OCI-LY7 (cell line): ENCODE data around the gene DPF3. TPM values are rescaled to one million over a fixed set of nuclear protein-coding genes. Genes with fewer than 3 reads are reported as not detected.

ENCODE experiments used
- BruUV-seq: library from RNA; stranded (reverse); fragments of 400-500 nt; replicated peaks from 2 replicates; lab custom pipeline; 2021; lab: Mats Ljungman, UMichigan
- CTCF ChIA-PET: fragments of 300-600 bp; sonication (Branson Sonifier 250); formaldehyde crosslinking; loops from one replicate; lab custom pipeline; 2022; ENCODE audit warnings: antibody characterized with exemption; ENCODE audit not compliant: unreplicated experiment; lab: Charles Lee
- POLR2A ChIA-PET: fragments of 300-600 bp; sonication (Branson Sonifier 250); formaldehyde crosslinking; loops from one replicate; lab custom pipeline; 2022; ENCODE audit warnings: antibody characterized with exemption; lab: Charles Lee
- DNase-seq: peaks from one replicate; pipeline ENCODE4 v3.0.0-alpha.2; 2015; ENCODE audit warnings: low spot score
- H2AFZ ChIP-seq: fragments of 200-600 bp; sonication (generic), shearing (Covaris generic); 2 replicates; pipeline ENCODE4 v1.6.1; 2014; ENCODE audit warnings: mild to moderate bottlenecking, antibody characterized with exemption, low read length, moderate library complexity
- H3K27ac ChIP-seq: fragments of 200-600 bp; sonication (generic); 2 replicates; pipeline ENCODE4 v1.5.1; 2014; ENCODE audit warnings: mixed run types, low read depth, mild to moderate bottlenecking, moderate library complexity, low read length, inconsistent platforms; ENCODE audit not compliant: poor library complexity, severe bottlenecking
- H3K36me3 ChIP-seq: fragments of 200-600 bp; sonication (generic); 2 replicates; pipeline ENCODE4 v1.6.1; 2014; ENCODE audit warnings: mild to moderate bottlenecking, antibody characterized with exemption, low read length, moderate library complexity, mixed read lengths; ENCODE audit not compliant: insufficient read depth
- H3K4me1 ChIP-seq: fragments of 200-600 bp; sonication (generic); 2 replicates; pipeline ENCODE4 v1.5.1; 2014; ENCODE audit warnings: mild to moderate bottlenecking, low read length; ENCODE audit not compliant: insufficient read depth, poor library complexity, severe bottlenecking
- H3K4me2 ChIP-seq: fragments of 200-600 bp; sonication (generic); 2 replicates; pipeline ENCODE4 v1.6.1; 2014; ENCODE audit warnings: mild to moderate bottlenecking, low read length
- H3K4me3 ChIP-seq: fragments of 200-600 bp; sonication (generic); 2 replicates; pipeline ENCODE4 v1.5.1; 2014; ENCODE audit warnings: mild to moderate bottlenecking, low read depth, low read length; ENCODE audit not compliant: poor library complexity, severe bottlenecking
- H3K79me2 ChIP-seq: fragments of 200-600 bp; sonication (generic); 2 replicates; pipeline ENCODE4 v1.6.1; 2016; ENCODE audit warnings: low read depth, mild to moderate bottlenecking, low read length, moderate library complexity, mixed read lengths; ENCODE audit not compliant: insufficient read depth
- H3K9me2 ChIP-seq: fragments of 200-600 bp; sonication (generic); 2 replicates; pipeline ENCODE4 v1.6.1; 2016; ENCODE audit warnings: mild to moderate bottlenecking, low read length, mixed read lengths; ENCODE audit not compliant: insufficient read depth
- H3K9me3 ChIP-seq: fragments of 200-600 bp; sonication (generic); 2 replicates; pipeline ENCODE4 v1.6.1; 2014; ENCODE audit warnings: mild to moderate bottlenecking, mixed run types, low read length, mixed read lengths
- H4K20me1 ChIP-seq: fragments of 200-600 bp; sonication (generic); 2 replicates; pipeline ENCODE4 v1.6.1; 2014; ENCODE audit warnings: mild to moderate bottlenecking, antibody characterized with exemption, low read length, moderate library complexity, mixed read lengths; ENCODE audit not compliant: insufficient read depth
- CTCF ChIP-seq: fragments of 200-600 bp; sonication (generic); conservative IDR thresholded peaks from 2 replicates; pipeline ENCODE4 v1.5.1; 2014; ENCODE audit warnings: mild to moderate bottlenecking, antibody characterized with exemption, low read length, moderate library complexity, mixed read lengths
- EZH2phosphoT487 ChIP-seq: fragments of 200-600 bp; sonication (generic); IDR thresholded peaks from 2 replicates; pipeline ENCODE4 v1.6.1; 2018; ENCODE audit warnings: low read depth, borderline replicate concordance, mild to moderate bottlenecking, mixed run types, antibody characterized with exemption, low read length, moderate library complexity, mixed read lengths
- intact Hi-C: fragments of 100-400 bp; cut with micrococcal nuclease; formaldehyde crosslinking; loops from one replicate; pipeline ENCODE4 v1.10.0; 2022; ENCODE audit not compliant: unreplicated experiment
- total RNA-seq, 2 experiments: library from RNA; depleted of rRNA in 1 of 2; stranded (reverse); fragments of >200 nt in 1 of 2; shearing (Covaris generic) in 1 of 2; gene quantifications; 2 replicates each; pipeline ENCODE4 v1.2.3, GENCODE V29; 2014 to 2022

DPF3 gene
- total RNA-seq, 2 experiments from 2014 or later = 0.42 TPM; not detected in 1

- Histone ChIP-seq H3K9me3 (no peaks in the 10 kb centered on the region), H3K4me3 (no peak overlapping the region), H3K4me2 (no peak overlapping the region), H3K79me2 (no peaks in the 10 kb centered on the region), H4K20me1 (no peaks in the 10 kb centered on the region), H3K36me3 (no peaks in the 10 kb centered on the region), H3K27ac (no peak overlapping the region), H3K9me2 (no peaks in the 10 kb centered on the region), H2AFZ (no peak overlapping the region), H3K4me1 (no peaks in the 10 kb centered on the region)
- ChIA-PET CTCF (no interaction called here), POLR2A (no interaction called here)
- no TSS peak for BruUV-seq
- no peak for DNase-seq
- intact Hi-C loops = no loop called here
- no peak for TF ChIP-seq EZH2phosphoT487
Measured at GRCh38 chr14:72610096-72610830, 283.6 kb downstream of the DPF3 start.

GRCh38 chr14:72609205-72609916 is 284.5 kb downstream of the DPF3 start:
- no peak overlapping the region for H3K27ac ChIP-seq
- no peaks in the 10 kb centered on the region for H3K36me3 ChIP-seq
- intact Hi-C loops = no loop called here
- H2AFZ ChIP-seq = no peak overlapping the region
- ChIA-PET CTCF (no interaction called here), POLR2A (no interaction called here)
- TF ChIP-seq EZH2phosphoT487 (no peak), CTCF (no peak)
- no peaks in the 10 kb centered on the region for H4K20me1 ChIP-seq
- BruUV-seq = no TSS peak
- DNase-seq = no peak
- no peaks in the 10 kb centered on the region for H3K79me2 ChIP-seq
- no peaks in the 10 kb centered on the region for H3K9me3 ChIP-seq
- H3K4me2 ChIP-seq = no peak overlapping the region
- H3K4me1 ChIP-seq = no peaks in the 10 kb centered on the region
- no peaks in the 10 kb centered on the region for H3K9me2 ChIP-seq
- H3K4me3 ChIP-seq = no peak overlapping the region

GRCh38 chr14:72608391-72609204 is 285.3 kb downstream of the DPF3 start:
- Histone ChIP-seq H3K4me1 (no peaks in the 10 kb centered on the region), H2AFZ (no peak overlapping the region), H3K79me2 (no peaks in the 10 kb centered on the region), H3K36me3 (no peaks in the 10 kb centered on the region), H3K4me3 (no peak overlapping the region), H3K4me2 (no peak overlapping the region), H4K20me1 (no peaks in the 10 kb centered on the region), H3K9me2 (no peaks in the 10 kb centered on the region), H3K9me3 (no peaks in the 10 kb centered on the region), H3K27ac (no peak overlapping the region)
- CTCF ChIA-PET = no interaction called here
- POLR2A ChIA-PET = no interaction called here
- TF ChIP-seq CTCF (no peak), EZH2phosphoT487 (no peak)
- BruUV-seq = no TSS peak
- intact Hi-C loops = no loop called here
- DNase-seq = no peak
